MCF 10A (cell line): ENCODE data around the gene COL5A2. TPM values are rescaled to one million over a fixed set of nuclear protein-coding genes. Genes with fewer than 3 reads are reported as not detected.

ENCODE experiments used
- microRNA-seq: library from miRNA; unstranded; fragments of <30 nt; microRNA quantifications from one replicate; pipeline ENCODE4 v1.2.0, GENCODE V29; 2022
- total RNA-seq: library from RNA; stranded (reverse); gene quantifications from 2 replicates; pipeline ENCODE4 v1.2.3, GENCODE V29; 2022

The COL5A2 gene
- total RNA-seq, 1 experiment from 2014 or later: 7.4 TPM

Small RNAs within 50 kb of the gene (microRNA-seq; reads per million reads assigned to microRNA genes)
- not detected for gene MIR3129
- not detected for gene MIR3606

Other genes starting within 250 kb of the COL5A2 start
- gene COL3A1, start 205.4 kb downstream of the COL5A2 start, total RNA-seq: not detected in 2 replicates